Progenitor cell of endocrine pancreas (in vitro differentiated cells): ENCODE results near the gene NEUROG2. TPM values are rescaled to one million over a fixed set of nuclear protein-coding genes. Genes with fewer than 3 reads are reported as not detected.

Experiments
- DNase-seq: peaks from one replicate; pipeline ENCODE4 v3.0.0; 2021; ENCODE audit warnings: low spot score; ENCODE audit not compliant: unreplicated experiment
- H3K27ac Mint-ChIP-seq: 2 replicates; pipeline ENCODE4 v1.8.0; 2021; ENCODE audit warnings: mild to moderate bottlenecking, moderate library complexity, mixed read lengths
- H3K27me3 Mint-ChIP-seq: 2 replicates; pipeline ENCODE4 v1.8.0; 2021; ENCODE audit warnings: mixed read lengths
- H3K36me3 Mint-ChIP-seq: 2 replicates; pipeline ENCODE4 v1.8.0; 2022; ENCODE audit warnings: mixed read lengths; ENCODE audit not compliant: insufficient read depth
- H3K4me1 Mint-ChIP-seq: 2 replicates; pipeline ENCODE4 v1.8.0; 2021; ENCODE audit warnings: low read depth, mixed read lengths
- H3K4me3 Mint-ChIP-seq: 2 replicates; pipeline ENCODE4 v1.8.0; 2021; ENCODE audit warnings: low read depth, mild to moderate bottlenecking, moderate library complexity, mixed read lengths
- H3K9me3 Mint-ChIP-seq: 2 replicates; pipeline ENCODE4 v1.8.0; 2021; ENCODE audit warnings: low read depth, mixed read lengths
- long read RNA-seq: library from polyadenylated mRNA; unstranded; transcript quantifications from one replicate; pipeline ENCODE4 v2.0.0, GENCODE V29; 2020
- total RNA-seq: library from RNA; stranded (reverse); gene quantifications from 2 replicates; pipeline ENCODE4 v1.2.1, GENCODE V29; 2021
- TF ChIP-seq, protein P1 (sequence below): fragments of 200-600 bp; sonication (generic); IDR thresholded peaks from one replicate; pipeline ENCODE4 v1.5.0; 2021; ENCODE audit warnings: antibody characterized with exemption, mild to moderate bottlenecking; ENCODE audit not compliant: unreplicated experiment

NEUROG2 gene
- not detected in 2 replicates for total RNA-seq
- long read RNA-seq, result 0 reads

DNA sequence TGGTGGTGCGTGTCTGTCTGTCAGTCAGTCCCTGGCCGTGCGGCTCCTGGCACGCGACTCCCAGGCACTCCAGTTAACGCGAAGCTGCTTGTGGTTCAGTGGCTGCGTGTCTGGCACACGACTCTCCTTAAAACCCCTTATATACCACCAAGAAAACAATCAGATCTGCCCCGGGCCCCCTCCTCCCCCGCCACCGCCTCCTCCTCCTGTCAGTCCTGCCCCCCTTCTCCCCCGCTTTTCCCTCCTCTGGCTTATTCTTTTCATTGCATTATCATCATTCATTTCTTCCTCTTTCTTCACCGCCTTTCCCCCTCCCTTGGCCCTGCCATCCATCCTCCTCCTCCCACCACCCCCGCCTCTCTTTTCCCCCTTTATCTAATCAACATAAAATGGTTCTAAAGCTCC, at the start of gene NEUROG2:
NEUROG2 (minus strand) TSS at position 115 of the 405 bp plus-strand sequence. CDS start 705 bp downstream, outside the sequence.
- peaks cover 15% of the 10 kb centered on the region for H3K4me1 Mint-ChIP-seq
- H3K9me3 Mint-ChIP-seq, result no peaks in the 10 kb centered on the region
- peak within 1 kb of the TSS; percentile 71 for H3K27ac Mint-ChIP-seq
- no peak for DNase-seq
- TF ChIP-seq, protein P1, sequence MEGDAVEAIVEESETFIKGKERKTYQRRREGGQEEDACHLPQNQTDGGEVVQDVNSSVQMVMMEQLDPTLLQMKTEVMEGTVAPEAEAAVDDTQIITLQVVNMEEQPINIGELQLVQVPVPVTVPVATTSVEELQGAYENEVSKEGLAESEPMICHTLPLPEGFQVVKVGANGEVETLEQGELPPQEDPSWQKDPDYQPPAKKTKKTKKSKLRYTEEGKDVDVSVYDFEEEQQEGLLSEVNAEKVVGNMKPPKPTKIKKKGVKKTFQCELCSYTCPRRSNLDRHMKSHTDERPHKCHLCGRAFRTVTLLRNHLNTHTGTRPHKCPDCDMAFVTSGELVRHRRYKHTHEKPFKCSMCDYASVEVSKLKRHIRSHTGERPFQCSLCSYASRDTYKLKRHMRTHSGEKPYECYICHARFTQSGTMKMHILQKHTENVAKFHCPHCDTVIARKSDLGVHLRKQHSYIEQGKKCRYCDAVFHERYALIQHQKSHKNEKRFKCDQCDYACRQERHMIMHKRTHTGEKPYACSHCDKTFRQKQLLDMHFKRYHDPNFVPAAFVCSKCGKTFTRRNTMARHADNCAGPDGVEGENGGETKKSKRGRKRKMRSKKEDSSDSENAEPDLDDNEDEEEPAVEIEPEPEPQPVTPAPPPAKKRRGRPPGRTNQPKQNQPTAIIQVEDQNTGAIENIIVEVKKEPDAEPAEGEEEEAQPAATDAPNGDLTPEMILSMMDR, result no peak
- no peaks in the 10 kb centered on the region for H3K36me3 Mint-ChIP-seq
- H3K27me3 Mint-ChIP-seq, result peaks cover 98% of the 10 kb centered on the region
- H3K4me3 Mint-ChIP-seq, result peak within 1 kb of the TSS; percentile 79

DNA sequence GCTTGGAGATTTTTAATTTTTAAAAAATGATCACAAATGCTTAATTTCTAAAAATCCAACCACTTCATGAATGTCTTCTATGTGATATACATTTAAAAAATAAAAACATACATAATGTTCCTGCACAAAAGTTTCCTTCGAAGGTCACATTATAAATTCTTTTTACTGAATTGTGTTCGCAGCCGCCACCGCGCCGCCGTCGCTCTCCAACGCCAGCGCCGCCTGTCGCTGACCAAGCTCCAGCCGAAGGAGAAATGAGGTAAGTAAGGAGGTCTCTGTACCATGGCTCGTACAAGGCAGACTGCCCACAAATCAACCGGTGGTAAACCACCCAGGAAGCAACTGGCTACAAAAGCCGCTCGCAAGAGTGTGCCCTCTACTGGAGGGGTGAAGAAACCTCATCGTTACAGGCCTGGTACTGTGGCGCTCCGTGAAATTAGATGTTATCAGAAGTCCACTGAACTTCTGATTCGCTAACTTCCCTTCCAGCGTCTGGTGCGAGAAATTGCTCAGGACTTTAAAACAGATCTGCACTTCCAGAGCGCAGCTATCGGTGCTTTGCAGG, 48.8 kb upstream of the NEUROG2 start:
- no peaks in the 10 kb centered on the region for H3K4me1 Mint-ChIP-seq
- no peaks in the 10 kb centered on the region for H3K27me3 Mint-ChIP-seq
- H3K4me3 Mint-ChIP-seq, result no peak overlapping the region
- H3K27ac Mint-ChIP-seq, result no peak overlapping the region
- no peaks in the 10 kb centered on the region for H3K9me3 Mint-ChIP-seq
- TF ChIP-seq, protein P1, result no peak
- no peak for DNase-seq
- peaks cover 6% of the 10 kb centered on the region for H3K36me3 Mint-ChIP-seq

DNA sequence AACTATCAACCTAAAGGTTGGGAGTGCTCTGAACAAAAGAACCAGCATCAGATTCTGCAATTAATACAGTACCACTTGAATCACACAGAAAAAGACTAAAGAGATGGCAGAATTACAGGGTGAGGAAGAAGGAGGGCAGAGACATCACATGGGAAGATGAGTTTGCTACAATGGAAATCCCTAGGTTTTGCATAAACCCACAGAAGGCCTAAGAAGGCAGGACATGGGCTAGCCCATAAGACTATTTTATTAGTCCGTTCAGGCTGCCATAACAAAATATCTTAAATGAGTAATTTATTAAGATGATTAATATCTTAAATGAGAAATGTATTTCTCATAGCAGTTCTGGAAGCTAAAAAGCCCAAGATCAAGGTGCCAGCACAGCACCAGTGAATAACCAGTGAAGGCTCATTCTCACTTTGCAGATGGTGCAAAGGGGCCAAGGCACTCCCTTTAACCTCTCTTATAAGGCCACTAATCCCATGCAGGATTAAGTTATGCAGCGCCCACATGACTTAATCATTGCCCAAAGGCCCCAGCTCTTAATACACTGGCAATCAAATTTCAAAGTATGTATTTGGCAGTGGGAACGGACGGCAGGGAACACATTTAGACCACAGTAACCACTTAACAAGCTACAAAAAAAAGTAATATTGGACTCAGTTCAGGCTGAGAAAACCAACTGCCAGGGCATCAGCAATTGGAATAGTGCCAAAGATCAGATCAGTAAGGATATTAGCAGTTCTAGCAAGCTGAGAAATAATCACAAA, 47.6 kb upstream of the NEUROG2 start:
- Mint-ChIP-seq H3K27me3 (no peaks in the 10 kb centered on the region), H3K4me3 (no peak overlapping the region), H3K36me3 (peaks cover 6% of the 10 kb centered on the region), H3K9me3 (no peaks in the 10 kb centered on the region), H3K27ac (no peak overlapping the region), H3K4me1 (no peaks in the 10 kb centered on the region)
- no peak for DNase-seq
- TF ChIP-seq, protein P1, result no peak

DNA sequence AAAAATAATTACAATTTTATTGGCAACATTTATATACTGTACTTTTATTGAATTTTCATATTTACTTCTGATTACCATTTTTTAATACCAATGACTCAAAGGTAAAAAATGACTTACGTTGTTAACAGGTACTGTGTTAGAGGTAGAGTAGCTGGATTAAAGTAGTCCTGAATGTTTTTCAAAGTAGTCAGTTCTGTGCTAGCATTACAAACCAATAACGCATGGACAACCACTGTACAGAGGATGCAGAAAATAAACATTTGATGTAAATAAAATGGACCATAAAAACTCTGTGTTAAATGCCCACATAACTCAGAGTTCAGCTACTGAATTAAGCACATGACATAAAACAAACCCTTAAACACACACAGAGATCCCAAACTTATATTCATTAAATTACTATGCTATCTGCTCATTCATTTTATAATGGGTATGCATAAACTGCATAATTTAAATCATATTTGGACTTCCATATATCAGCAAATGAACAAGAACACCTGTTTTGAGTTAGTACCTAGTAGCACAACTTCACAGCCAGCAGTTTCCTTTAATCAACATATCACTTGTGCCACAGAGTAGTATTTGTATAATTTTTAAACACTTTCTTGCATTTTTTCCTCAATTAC, 46.4 kb upstream of the NEUROG2 start:
- no peak for DNase-seq
- TF ChIP-seq, protein P1, result no peak
- Mint-ChIP-seq H3K9me3 (no peaks in the 10 kb centered on the region), H3K27ac (no peak overlapping the region), H3K4me1 (no peaks in the 10 kb centered on the region), H3K36me3 (peaks cover 3% of the 10 kb centered on the region), H3K27me3 (no peaks in the 10 kb centered on the region), H3K4me3 (no peak overlapping the region)

DNA sequence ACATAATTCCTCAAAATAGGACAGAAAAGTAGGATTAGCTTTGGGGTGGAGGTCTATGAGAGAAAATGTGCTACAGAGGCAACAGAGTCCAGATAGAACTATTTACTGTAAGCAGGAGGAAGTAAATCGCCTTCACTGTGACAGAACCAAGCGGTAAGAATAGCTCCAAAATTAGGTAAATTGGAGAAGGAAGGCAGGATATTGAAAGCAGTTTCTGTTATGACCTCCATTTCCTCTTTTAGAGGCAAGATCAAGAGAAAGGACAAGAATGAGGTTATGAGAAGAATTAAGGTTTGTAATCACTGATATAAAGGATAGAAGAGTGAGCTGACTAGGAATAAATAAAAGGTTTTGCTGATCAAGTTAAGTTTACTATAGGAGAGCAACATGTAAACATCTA, 44.1 kb upstream of the NEUROG2 start:
- Mint-ChIP-seq H3K36me3 (no peaks in the 10 kb centered on the region), H3K4me1 (no peaks in the 10 kb centered on the region), H3K27me3 (no peaks in the 10 kb centered on the region), H3K27ac (no peak overlapping the region), H3K9me3 (no peaks in the 10 kb centered on the region), H3K4me3 (no peak overlapping the region)
- TF ChIP-seq, protein P1, result no peak
- DNase-seq, result no peak
